Thyroid gland (tissue), 4 donors: ENCODE data around the gene CDK5RAP3.

Experiments used
- POLR2A ChIP-seq, 2 donors: fragments of 450-650 bp; IDR thresholded peaks; one replicate each; pipeline ENCODE4 v1.6.1; 2017; ENCODE audit warnings: antibody characterized with exemption in 2 of 2, mild to moderate bottlenecking in 2 of 2, moderate library complexity in 1 of 2
- TF ChIP-seq, protein P1 (sequence below), 6 experiments: fragments of 200-600 bp in 3 of 6; fragments of 450-650 bp in 3 of 6; sonication (generic) in 3 of 6; IDR thresholded peaks; one replicate each; pipeline ENCODE4 v1.5.1; 2016 to 2019; ENCODE audit warnings: antibody characterized with exemption in 6 of 6, mild to moderate bottlenecking in 2 of 6, inconsistent platforms in 1 of 6, moderate library complexity in 1 of 6

GRCh38 chr17:47950448-47950847 is 20.5 kb upstream of the CDK5RAP3 start:
- no peak for TF ChIP-seq POLR2A (IDR thresholded peaks at IDR 0.05)
- TF ChIP-seq, protein P1, sequence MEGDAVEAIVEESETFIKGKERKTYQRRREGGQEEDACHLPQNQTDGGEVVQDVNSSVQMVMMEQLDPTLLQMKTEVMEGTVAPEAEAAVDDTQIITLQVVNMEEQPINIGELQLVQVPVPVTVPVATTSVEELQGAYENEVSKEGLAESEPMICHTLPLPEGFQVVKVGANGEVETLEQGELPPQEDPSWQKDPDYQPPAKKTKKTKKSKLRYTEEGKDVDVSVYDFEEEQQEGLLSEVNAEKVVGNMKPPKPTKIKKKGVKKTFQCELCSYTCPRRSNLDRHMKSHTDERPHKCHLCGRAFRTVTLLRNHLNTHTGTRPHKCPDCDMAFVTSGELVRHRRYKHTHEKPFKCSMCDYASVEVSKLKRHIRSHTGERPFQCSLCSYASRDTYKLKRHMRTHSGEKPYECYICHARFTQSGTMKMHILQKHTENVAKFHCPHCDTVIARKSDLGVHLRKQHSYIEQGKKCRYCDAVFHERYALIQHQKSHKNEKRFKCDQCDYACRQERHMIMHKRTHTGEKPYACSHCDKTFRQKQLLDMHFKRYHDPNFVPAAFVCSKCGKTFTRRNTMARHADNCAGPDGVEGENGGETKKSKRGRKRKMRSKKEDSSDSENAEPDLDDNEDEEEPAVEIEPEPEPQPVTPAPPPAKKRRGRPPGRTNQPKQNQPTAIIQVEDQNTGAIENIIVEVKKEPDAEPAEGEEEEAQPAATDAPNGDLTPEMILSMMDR (IDR thresholded peaks at IDR 0.05), result no peak
